HepG2 (cell line): ENCODE data around the gene PLEKHA3. TPM values are rescaled to one million over a fixed set of nuclear protein-coding genes. Genes with fewer than 3 reads are reported as not detected.

Experiments
- AKAP8 ChIP-seq: sonication (generic); formaldehyde crosslinking; IDR thresholded peaks from 2 replicates; pipeline ENCODE4 v1.5.1; 2020; ENCODE audit warnings: mild to moderate bottlenecking, missing genetic modification reagents
- CAMTA2 ChIP-seq: sonication (generic); formaldehyde crosslinking; IDR thresholded peaks from 2 replicates; pipeline ENCODE4 v1.4.0; 2020; ENCODE audit warnings: mild to moderate bottlenecking, missing genetic modification reagents, borderline replicate concordance
- HCFC1 ChIP-seq: fragments of 150-350 bp; IDR thresholded peaks from 2 replicates; pipeline ENCODE4 v1.6.1; 2014; ENCODE audit warnings: low read depth, low read length
- KDM5A ChIP-seq: fragments of 200-600 bp; sonication (generic); IDR thresholded peaks from 2 replicates; pipeline ENCODE4 v1.7.0; 2018; ENCODE audit warnings: antibody characterized with exemption, mild to moderate bottlenecking, low read length, borderline replicate concordance
- LCORL ChIP-seq, 2 experiments: fragments of 450-650 bp in 1 of 2; sonication (generic) in 1 of 2; formaldehyde crosslinking in 1 of 2; IDR thresholded peaks; 2 replicates each; pipeline versions ENCODE4 v1.5.0 to v1.6.1; 2017 to 2020; ENCODE audit warnings: antibody characterized with exemption in 1 of 2, missing genetic modification reagents in 1 of 2
- MAFF ChIP-seq: IDR thresholded peaks from 2 replicates; pipeline ENCODE4 v1.6.1; 2011; ENCODE audit warnings: low read depth, low read length, improper control_type of control experiment
- MTF1 ChIP-seq: sonication (generic); formaldehyde crosslinking; IDR thresholded peaks from 2 replicates; pipeline ENCODE4 v1.5.0; 2020; ENCODE audit warnings: missing genetic modification reagents
- POLR2A ChIP-seq, 2 experiments: IDR thresholded peaks; 2 replicates each; pipeline ENCODE4 v1.6.1; 2011; ENCODE audit warnings: low read depth in 2 of 2, low read length in 2 of 2, mild to moderate bottlenecking in 1 of 2, moderate library complexity in 1 of 2; ENCODE audit not compliant: insufficient read depth in 1 of 2
- TBL1XR1 ChIP-seq: fragments of 150-350 bp; IDR thresholded peaks from 2 replicates; pipeline ENCODE4 v1.6.1; 2014; ENCODE audit warnings: borderline replicate concordance, low read length; ENCODE audit not compliant: partially characterized antibody
- ZBTB39 ChIP-seq: sonication (generic); formaldehyde crosslinking; IDR thresholded peaks from 2 replicates; pipeline ENCODE4 v1.5.0; 2020; ENCODE audit warnings: missing genetic modification reagents
- ZMAT5 ChIP-seq: sonication (generic); formaldehyde crosslinking; IDR thresholded peaks from 2 replicates; pipeline ENCODE4 v1.5.0; 2020; ENCODE audit warnings: mild to moderate bottlenecking, low read depth, missing genetic modification reagents, borderline replicate concordance
- ZNF34 ChIP-seq: sonication (generic); formaldehyde crosslinking; IDR thresholded peaks from 2 replicates; pipeline ENCODE4 v1.4.0; 2020; ENCODE audit warnings: mild to moderate bottlenecking, missing genetic modification reagents, borderline replicate concordance
- ZNF609 ChIP-seq: sonication (generic); formaldehyde crosslinking; IDR thresholded peaks from 2 replicates; pipeline ENCODE4 v1.4.0; 2020; ENCODE audit warnings: mild to moderate bottlenecking, missing genetic modification reagents, borderline replicate concordance
- ZNF816 ChIP-seq: sonication (generic); formaldehyde crosslinking; IDR thresholded peaks from 2 replicates; pipeline ENCODE4 v1.8.0; 2022; ENCODE audit warnings: missing genetic modification reagents, mild to moderate bottlenecking, borderline replicate concordance
- polyA plus RNA-seq, 8 experiments: library from polyadenylated mRNA; depleted of rRNA in 3 of 8; stranded (reverse) in 7 of 8; unstranded in 1 of 8; fragments of >200 nt; fragmentation: Illumina TruSeq in 4 of 8; extraction: Trizol in 4 of 8; gene quantifications; 2 replicates each; pipeline versions ENCODE4 v1.2.1 to v1.2.3, GENCODE V29; 2011 to 2016; ENCODE audit warnings: low read depth in 4 of 8, missing spikeins in 1 of 8, mixed read lengths in 1 of 8; ENCODE audit not compliant: insufficient read depth in 1 of 8
- total RNA-seq, 5 experiments: library from RNA; depleted of rRNA; stranded (reverse); fragments of >200 nt; fragmentation: Illumina TruSeq; extraction: Trizol; gene quantifications; 2 replicates each; pipeline ENCODE4 v1.2.3, GENCODE V29; 2016; ENCODE audit warnings: low read depth in 1 of 5
- TF ChIP-seq, protein P1 (sequence below): sonication (generic); formaldehyde crosslinking; IDR thresholded peaks from 2 replicates; pipeline ENCODE4 v1.5.1; 2020; ENCODE audit warnings: mild to moderate bottlenecking, missing genetic modification reagents, borderline replicate concordance
- TF ChIP-seq, protein P2 (sequence below): IDR thresholded peaks from 2 replicates; pipeline ENCODE4 v1.6.1; 2016; ENCODE audit warnings: control low read depth
- TF ChIP-seq, protein P3 (sequence below): sonication (generic); formaldehyde crosslinking; IDR thresholded peaks from 2 replicates; pipeline ENCODE4 v1.4.0; 2020; ENCODE audit warnings: mild to moderate bottlenecking, low read depth, missing genetic modification reagents

Gene PLEKHA3
- total and polyA plus RNA-seq, 2 of the 13 experiments (the other 11 are each of a cell fraction or from before 2014, with no cell fraction given): 11.7 to 23.1 TPM

- TF ChIP-seq, protein P1, sequence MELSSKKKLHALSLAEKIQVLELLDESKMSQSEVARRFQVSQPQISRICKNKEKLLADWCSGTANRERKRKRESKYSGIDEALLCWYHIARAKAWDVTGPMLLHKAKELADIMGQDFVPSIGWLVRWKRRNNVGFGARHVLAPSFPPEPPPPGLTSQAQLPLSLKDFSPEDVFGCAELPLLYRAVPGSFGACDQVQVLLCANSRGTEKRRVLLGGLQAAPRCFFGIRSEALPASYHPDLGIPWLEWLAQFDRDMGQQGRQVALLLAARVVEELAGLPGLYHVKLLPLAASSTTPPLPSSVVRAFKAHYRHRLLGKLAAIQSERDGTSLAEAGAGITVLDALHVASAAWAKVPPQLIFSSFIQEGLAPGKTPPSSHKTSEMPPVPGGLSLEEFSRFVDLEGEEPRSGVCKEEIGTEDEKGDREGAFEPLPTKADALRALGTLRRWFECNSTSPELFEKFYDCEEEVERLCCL: peak; percentile 90
- TF ChIP-seq, protein P2, sequence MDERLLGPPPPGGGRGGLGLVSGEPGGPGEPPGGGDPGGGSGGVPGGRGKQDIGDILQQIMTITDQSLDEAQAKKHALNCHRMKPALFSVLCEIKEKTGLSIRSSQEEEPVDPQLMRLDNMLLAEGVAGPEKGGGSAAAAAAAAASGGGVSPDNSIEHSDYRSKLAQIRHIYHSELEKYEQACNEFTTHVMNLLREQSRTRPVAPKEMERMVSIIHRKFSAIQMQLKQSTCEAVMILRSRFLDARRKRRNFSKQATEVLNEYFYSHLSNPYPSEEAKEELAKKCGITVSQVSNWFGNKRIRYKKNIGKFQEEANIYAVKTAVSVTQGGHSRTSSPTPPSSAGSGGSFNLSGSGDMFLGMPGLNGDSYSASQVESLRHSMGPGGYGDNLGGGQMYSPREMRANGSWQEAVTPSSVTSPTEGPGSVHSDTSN (CRISPR knock-in tag): no peak
- TF ChIP-seq ZMAT5 (no peak), POLR2A (IDR thresholded peaks at IDR 0.05; ENCODE audit: insufficient read depth in 1 of 2, low read depth in 2 of 2, low read length in 2 of 2) (peak; percentile 93 to 97), KDM5A (peak; percentile 75; the same call in 1 of the 2 replicates), ZNF34 (CRISPR knock-in tag) (peak; percentile 90), HCFC1 (peak; percentile 29; the same call in 1 of the 2 replicates), LCORL (IDR thresholded peaks at IDR 0.05) (peak; percentile 71), LCORL (CRISPR knock-in tag; IDR thresholded peaks at IDR 0.05) (no peak; the same call in none of the 2 replicates), CAMTA2 (CRISPR knock-in tag) (peak; percentile 98; the same call in 1 of the 2 replicates), ZNF816 (CRISPR knock-in tag) (no peak; the same call in 1 of the 2 replicates), ZBTB39 (CRISPR knock-in tag) (peak; percentile 89; the same call in 1 of the 2 replicates), AKAP8 (CRISPR knock-in tag) (peak; percentile 86; the same call in 1 of the 2 replicates), MAFF (no peak), ZNF609 (CRISPR knock-in tag) (0 out of 2 replicates have a peak, but pooled peaks have one; percentile 20), TBL1XR1 (no peak), MTF1 (CRISPR knock-in tag) (peak; percentile 70; the same call in 1 of the 2 replicates)
- TF ChIP-seq, protein P3, sequence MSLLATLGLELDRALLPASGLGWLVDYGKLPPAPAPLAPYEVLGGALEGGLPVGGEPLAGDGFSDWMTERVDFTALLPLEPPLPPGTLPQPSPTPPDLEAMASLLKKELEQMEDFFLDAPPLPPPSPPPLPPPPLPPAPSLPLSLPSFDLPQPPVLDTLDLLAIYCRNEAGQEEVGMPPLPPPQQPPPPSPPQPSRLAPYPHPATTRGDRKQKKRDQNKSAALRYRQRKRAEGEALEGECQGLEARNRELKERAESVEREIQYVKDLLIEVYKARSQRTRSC (CRISPR knock-in tag): peak; percentile 73
These were observed 29.3 kb upstream of the PLEKHA3 start, which contains the start of the genes PJVK and PRKRA (continued) for GRCh38 chr2:178450774-178451525.
